Skeletal muscle tissue (tissue), 4 donors: ENCODE measurements around the gene CCDC187. TPM values are rescaled to one million over a fixed set of nuclear protein-coding genes. Genes with fewer than 3 reads are reported as not detected.

Source experiments
- H3K27ac ChIP-seq: one replicate; pipeline ENCODE4 v1.7.0; 2013; ENCODE audit warnings: mild to moderate bottlenecking, low read depth, low read length, inconsistent platforms
- H3K27me3 ChIP-seq, 3 donors: one replicate each; pipeline ENCODE4 v1.7.0; 2013; ENCODE audit warnings: low read length in 3 of 3; ENCODE audit not compliant: control insufficient read depth in 3 of 3, insufficient read depth in 3 of 3
- H3K36me3 ChIP-seq, 3 donors: one replicate each; pipeline ENCODE4 v1.7.0; 2013; ENCODE audit warnings: low read length in 3 of 3; ENCODE audit not compliant: control insufficient read depth in 3 of 3, insufficient read depth in 3 of 3
- H3K4me1 ChIP-seq, 3 donors: one replicate each; pipeline ENCODE4 v1.7.0; 2013; ENCODE audit warnings: low read length in 3 of 3, mild to moderate bottlenecking in 3 of 3; ENCODE audit not compliant: control insufficient read depth in 3 of 3, insufficient read depth in 3 of 3
- H3K4me3 ChIP-seq, 3 donors: one replicate each; pipeline ENCODE4 v1.7.0; 2013; ENCODE audit warnings: low read length in 3 of 3
- H3K9ac ChIP-seq, 3 donors: one replicate each; pipeline ENCODE4 v1.7.0; 2013; ENCODE audit warnings: low read length in 3 of 3, mild to moderate bottlenecking in 3 of 3, moderate library complexity in 2 of 3, low read depth in 1 of 3
- H3K9me3 ChIP-seq, 3 donors: one replicate each; pipeline ENCODE4 v1.7.0; 2013; ENCODE audit warnings: low read length in 3 of 3; ENCODE audit not compliant: control insufficient read depth in 3 of 3
- total RNA-seq: library from RNA; depleted of rRNA; stranded (reverse); fragments of >200 nt; gene quantifications from one replicate; pipeline ENCODE4 v1.2.3, GENCODE V29; 2014
- donor health status: Osteomylitis.

The CCDC187 gene
- total RNA-seq, 1 donor from 2014 or later = under 0.01 TPM

- Histone ChIP-seq H3K4me1 (no peaks in the 10 kb centered on the region), H3K4me3 (no peak overlapping the region), H3K27me3 (peaks cover 2 to 13% (median 10%) of the 10 kb centered on the region in 3 donors), H3K9ac (no peak overlapping the region), H3K27ac (no peak overlapping the region), H3K9me3 (peaks cover 0 to 3% (median 2%) of the 10 kb centered on the region in 3 donors), H3K36me3 (no peaks in the 10 kb centered on the region)
These were observed 12.4 kb upstream of the CCDC187 start for GRCh38 chr9:136316271-136316751.

DNA sequence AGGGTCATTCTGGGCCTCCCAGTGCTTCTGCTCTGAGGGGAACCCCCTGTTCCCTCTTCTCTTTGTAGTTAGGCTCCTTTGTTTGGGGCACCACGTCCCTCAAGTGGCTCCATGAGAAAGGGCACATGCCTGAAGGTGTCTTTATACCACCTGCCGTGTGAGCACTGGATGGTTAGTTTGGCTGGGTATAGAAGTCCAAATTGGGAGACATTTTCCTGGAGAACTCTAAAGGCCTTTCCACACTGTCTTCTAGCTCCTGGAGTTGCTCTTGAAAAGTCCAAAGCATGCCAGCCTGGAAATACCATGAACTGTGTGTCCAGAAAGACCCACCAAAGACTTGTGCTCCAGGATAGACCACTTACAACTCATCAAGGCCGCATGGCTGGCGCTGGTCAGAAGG, 11.1 kb upstream of the CCDC187 start:
- Histone ChIP-seq H3K36me3 (no peaks in the 10 kb centered on the region), H3K4me1 (no peaks in the 10 kb centered on the region), H3K27ac (no peak overlapping the region), H3K9ac (no peak overlapping the region), H3K4me3 (no peak overlapping the region), H3K27me3 (peaks cover 16 to 25% (median 23%) of the 10 kb centered on the region in 3 donors), H3K9me3 (peaks cover 0 to 2% (median 2%) of the 10 kb centered on the region in 3 donors)

- H3K4me1 ChIP-seq = no peaks in the 10 kb centered on the region
- peaks cover 0 to 2% (median 2%) of the 10 kb centered on the region in 3 donors for H3K9me3 ChIP-seq
- H3K27ac ChIP-seq = no peak overlapping the region
- no peaks in the 10 kb centered on the region for H3K36me3 ChIP-seq
- no peak overlapping the region for H3K4me3 ChIP-seq
- H3K27me3 ChIP-seq = peaks cover 25 to 32% (median 32%) of the 10 kb centered on the region in 3 donors
- no peak overlapping the region for H3K9ac ChIP-seq
These were observed 10.1 kb upstream of the CCDC187 start for GRCh38 chr9:136314056-136314416.

DNA sequence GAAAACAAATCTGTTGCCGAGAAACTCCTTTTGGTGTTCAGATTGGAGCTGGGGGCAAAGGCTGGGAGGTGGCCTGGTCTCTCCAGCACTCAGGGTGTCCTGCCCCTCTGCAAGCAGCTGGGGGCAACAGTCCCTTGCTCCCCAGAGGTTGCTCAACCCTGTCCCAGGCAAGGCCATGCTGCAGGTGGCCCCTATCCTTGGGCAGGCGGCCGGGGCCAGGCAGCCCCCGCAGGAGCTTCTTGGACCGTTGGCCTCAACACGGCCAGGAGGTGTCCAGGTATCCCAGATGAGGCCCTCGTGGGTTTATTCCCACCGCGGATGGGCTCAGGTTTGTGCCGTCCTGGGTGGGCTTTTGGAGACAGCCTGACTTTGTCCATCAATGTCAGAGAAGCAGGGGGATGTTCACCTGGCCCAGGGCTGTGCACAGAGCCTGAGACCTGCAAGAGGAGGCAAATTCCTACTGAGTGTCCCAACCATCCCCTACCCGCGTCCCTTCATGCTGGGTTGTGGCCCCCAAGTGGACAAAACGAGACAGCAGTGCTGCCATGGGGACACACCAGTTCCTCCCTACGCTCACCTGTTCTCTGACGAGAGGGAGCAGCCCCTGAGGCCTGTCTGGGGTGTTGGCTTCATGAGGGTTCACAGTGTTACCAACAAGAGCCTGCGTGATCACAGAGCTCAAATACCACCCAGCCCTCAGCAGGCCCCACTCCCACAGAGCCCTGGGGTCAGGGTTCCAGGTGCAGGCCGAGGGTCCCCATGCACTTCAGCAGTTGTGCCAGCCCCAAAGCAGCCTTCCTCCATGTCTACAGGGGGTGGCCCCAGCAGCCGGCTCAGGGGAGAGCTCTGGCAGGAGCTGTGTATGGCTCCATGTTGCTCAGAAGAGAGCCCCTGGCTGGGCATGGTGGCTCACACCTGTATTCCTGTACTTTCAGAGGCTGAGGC, 9.5 kb upstream of the CCDC187 start:
- Histone ChIP-seq H3K9ac (no peak overlapping the region), H3K27me3 (peaks cover 32 to 38% (median 38%) of the 10 kb centered on the region in 3 donors), H3K9me3 (peaks cover 0 to 2% (median 2%) of the 10 kb centered on the region in 3 donors), H3K36me3 (no peaks in the 10 kb centered on the region), H3K4me1 (no peaks in the 10 kb centered on the region), H3K4me3 (no peak overlapping the region), H3K27ac (no peak overlapping the region)

- Histone ChIP-seq H3K27me3 (peaks cover 40 to 46% (median 41%) of the 10 kb centered on the region in 3 donors), H3K4me1 (no peaks in the 10 kb centered on the region), H3K4me3 (no peak overlapping the region), H3K9me3 (peaks cover 0 to 2% (median 2%) of the 10 kb centered on the region in 3 donors), H3K27ac (no peak overlapping the region), H3K36me3 (no peaks in the 10 kb centered on the region), H3K9ac (no peak overlapping the region)
These were observed 8.5 kb upstream of the CCDC187 start for GRCh38 chr9:136312436-136312835.

DNA sequence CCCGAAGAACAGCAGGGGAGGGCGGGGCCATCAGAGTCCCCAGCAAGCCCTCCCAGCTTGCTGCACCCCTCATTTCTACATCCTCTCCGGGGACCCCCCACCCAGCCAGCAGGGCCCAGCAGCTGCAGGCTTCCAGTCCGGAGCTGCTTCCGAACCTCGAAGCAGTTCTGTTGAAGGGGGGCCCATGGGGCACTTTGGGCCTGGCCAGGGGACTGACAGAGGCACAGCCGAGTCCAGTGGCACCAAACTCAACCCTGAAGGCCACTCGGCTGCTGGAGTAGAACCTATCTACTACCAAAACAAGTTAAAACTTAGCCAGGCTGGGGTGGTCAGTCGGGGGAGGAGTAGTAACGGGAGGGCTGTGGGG, 8.1 kb upstream of the CCDC187 start:
- peaks cover 0 to 2% (median 2%) of the 10 kb centered on the region in 3 donors for H3K9me3 ChIP-seq
- no peaks in the 10 kb centered on the region for H3K4me1 ChIP-seq
- no peaks in the 10 kb centered on the region for H3K36me3 ChIP-seq
- no peak overlapping the region for H3K4me3 ChIP-seq
- no peak overlapping the region for H3K27ac ChIP-seq
- H3K9ac ChIP-seq = no peak overlapping the region
- peaks cover 44 to 50% (median 45%) of the 10 kb centered on the region in 3 donors for H3K27me3 ChIP-seq

GRCh38 chr9:136311051-136312008, 7.4 kb upstream of the CCDC187 start:
- H3K4me1 ChIP-seq = no peaks in the 10 kb centered on the region
- no peaks in the 10 kb centered on the region for H3K36me3 ChIP-seq
- peaks cover 0 to 2% (median 2%) of the 10 kb centered on the region in 3 donors for H3K9me3 ChIP-seq
- H3K9ac ChIP-seq = no peak overlapping the region
- peaks cover 46 to 56% (median 47%) of the 10 kb centered on the region in 3 donors for H3K27me3 ChIP-seq
- H3K27ac ChIP-seq = no peak overlapping the region
- H3K4me3 ChIP-seq = no peak overlapping the region

DNA sequence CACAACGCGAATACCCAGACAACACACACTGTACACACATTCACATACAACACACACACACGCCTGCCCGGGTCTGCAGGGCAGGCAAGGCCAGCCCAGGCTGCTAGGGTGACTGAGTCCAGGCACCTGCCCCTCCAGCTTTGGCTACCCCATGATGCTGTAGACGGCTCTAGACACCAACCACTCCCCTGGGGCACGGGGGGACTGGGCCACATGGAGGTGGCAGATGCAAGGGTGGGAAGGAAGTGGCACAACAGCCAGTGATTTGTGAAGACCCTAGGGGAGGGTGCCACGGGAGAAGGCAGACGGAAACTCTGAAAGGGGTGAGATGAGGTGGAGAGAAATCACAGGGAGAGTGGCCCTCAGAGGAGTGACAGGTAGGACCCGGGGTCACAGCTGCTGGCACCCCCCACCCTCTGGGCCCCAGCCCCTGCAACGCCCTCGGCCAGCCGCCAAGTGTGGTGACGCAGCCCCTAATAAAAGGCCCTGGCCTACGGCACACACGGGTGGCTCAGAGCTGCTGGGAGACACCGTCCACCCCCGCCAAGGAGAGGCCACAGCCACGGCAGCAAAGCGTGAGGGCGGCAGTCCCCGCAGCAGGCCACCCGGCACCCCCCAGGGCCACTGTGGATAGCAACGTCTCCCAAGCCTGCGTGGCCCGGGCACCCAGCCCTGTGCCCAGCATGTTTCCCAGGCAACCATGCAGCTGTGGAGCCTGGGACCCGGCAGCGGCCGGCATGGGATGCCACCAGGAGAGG, 6.6 kb upstream of the CCDC187 start:
- no peaks in the 10 kb centered on the region for H3K36me3 ChIP-seq
- no peak overlapping the region for H3K27ac ChIP-seq
- H3K27me3 ChIP-seq = peaks cover 46 to 64% (median 51%) of the 10 kb centered on the region in 3 donors
- H3K4me3 ChIP-seq = no peak overlapping the region
- H3K9me3 ChIP-seq = peaks cover 0 to 2% (median 2%) of the 10 kb centered on the region in 3 donors
- H3K4me1 ChIP-seq = no peaks in the 10 kb centered on the region
- H3K9ac ChIP-seq = no peak overlapping the region

DNA sequence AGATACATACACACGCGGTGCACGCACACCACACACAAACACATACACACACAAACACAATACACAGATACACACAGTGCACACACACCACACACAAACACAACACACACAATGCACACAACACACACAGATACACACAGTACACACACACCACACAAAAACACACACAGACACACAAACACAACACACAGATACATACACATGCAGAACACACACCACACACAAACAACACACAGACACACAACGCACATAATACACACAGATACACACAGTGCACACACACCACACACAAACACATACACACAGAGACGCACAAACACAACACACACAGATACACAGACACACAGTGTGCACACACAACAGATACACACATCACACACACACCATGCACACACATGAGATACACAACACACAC, 5.9 kb upstream of the CCDC187 start:
- Histone ChIP-seq H3K27me3 (peaks cover 50 to 68% (median 54%) of the 10 kb centered on the region in 3 donors), H3K27ac (no peak overlapping the region), H3K36me3 (no peaks in the 10 kb centered on the region), H3K4me1 (no peaks in the 10 kb centered on the region), H3K4me3 (no peak overlapping the region), H3K9ac (no peak overlapping the region), H3K9me3 (peaks cover 0 to under 1% (median 0%) of the 10 kb centered on the region in 3 donors)
